HG02588 (cell line): ENCODE measurements around the gene PLEKHA3.
"Not testable (repeated sequence)": the region's sequence is repeated elsewhere in the genome, so short reads cannot be mapped to it uniquely, and the experiment has no call there.

Experiments used
- ATAC-seq: cut with Tn5 transposase; IDR thresholded peaks from one replicate; pipeline ENCODE4 v1.9.1; 2021; ENCODE audit warnings: mild to moderate bottlenecking, moderate library complexity; ENCODE audit not compliant: unreplicated experiment

PLEKHA3 gene

DNA sequence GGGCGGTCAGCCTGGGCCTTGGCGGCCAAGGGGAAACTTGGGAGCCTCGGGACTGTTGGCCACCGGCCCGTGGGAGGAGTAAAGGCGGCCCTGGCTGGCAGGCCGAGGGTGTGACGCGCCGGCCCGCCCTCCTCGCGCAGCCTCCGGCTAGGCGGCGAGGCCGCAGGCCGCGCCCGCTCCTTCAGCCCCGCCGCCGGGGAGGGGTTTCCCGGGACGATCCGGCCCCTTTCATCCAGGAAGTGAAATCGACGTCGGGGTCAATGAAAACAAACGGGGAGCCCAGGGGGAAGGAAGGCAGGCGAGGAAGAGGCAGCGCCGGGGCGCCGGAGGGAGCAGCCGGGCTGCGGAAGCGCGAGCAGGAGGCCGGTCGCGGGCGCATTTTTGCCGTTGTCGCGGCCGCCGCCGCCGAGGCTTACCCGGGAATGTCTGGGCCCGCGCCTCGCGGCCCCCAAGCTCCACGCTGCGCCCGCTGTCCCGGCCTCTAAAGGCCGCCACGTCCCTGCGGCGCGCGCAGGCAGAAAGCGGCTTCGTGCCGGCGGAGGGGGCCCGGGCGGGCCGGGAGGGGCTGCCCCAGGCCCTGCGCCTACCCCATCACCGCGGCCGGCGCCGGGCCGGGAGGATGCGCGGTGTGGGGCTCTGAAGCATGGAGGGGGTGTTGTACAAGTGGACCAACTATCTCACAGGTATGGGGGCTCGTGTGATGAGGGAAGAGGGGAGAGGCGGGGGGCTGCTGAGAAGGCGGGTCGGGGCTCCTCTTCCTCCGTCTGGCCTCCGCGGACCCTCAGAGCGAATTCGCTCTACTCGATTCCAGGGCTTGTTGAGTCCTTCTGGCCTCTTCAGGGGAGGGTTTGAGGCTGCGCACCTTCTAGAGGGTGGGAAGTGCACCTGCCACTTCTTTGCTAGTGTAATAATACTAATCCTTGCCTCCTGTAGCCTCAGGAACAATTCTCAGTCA is at the start of gene PLEKHA3:
Gene PLEKHA3 (plus strand): TSS at position 231 of the 955 bp plus-strand sequence. CDS start 413 bp downstream, at position 644.
- ATAC-seq = peak; percentile 75

GRCh38 chr2:178436662-178437061 is 43.6 kb upstream of the PLEKHA3 start:
- ATAC-seq = no peak

GRCh38 chr2:178441426-178441825 is 38.8 kb upstream of the PLEKHA3 start:
- no peak for ATAC-seq

DNA sequence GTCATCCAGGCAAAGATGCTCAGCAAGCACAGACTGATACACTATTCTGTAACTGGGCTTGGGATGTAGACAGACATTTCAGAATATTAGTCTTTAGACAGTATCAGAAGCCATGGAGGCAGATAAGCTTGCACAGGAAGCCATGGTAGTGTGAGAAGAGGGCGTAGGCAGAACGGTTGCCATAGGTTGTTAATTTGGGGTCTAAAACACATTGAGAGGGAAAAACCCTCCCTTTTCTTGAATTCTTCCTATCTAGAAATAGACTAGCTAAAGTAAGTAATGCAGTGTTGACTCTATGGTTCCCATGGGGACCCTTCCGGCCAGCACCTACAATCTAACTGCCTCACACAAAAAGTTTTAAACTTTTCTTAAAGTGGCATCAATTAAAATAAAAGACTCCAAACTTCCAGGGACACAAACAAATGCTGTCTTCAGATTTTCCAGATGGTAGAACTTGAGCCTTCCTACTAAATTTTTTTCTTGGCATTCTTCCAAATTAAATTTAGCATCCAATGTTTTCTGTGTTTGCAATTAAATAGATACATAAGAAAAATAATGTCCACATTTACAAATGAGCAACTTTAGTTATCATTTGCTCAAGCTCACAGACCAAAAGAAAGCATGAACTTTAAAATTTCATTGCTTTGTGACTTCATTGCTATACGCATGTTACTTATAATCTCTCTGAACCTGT is 31.1 kb upstream of the PLEKHA3 start:
- ATAC-seq = no peak

GRCh38 chr2:178449700-178450523 is 30.3 kb upstream of the PLEKHA3 start:
- peak; percentile 5 for ATAC-seq

GRCh38 chr2:178450524-178450773 is 29.8 kb upstream of the PLEKHA3 start:
- peak; percentile 47 for ATAC-seq

GRCh38 chr2:178450774-178451525 is 29.3 kb upstream of the PLEKHA3 start, which contains the start of the genes PJVK and PRKRA:
Gene PJVK, plus strand, starts transcription at chr2:178451378. Its CDS starts 2,032 bp downstream, at chr2:178453410.
Gene PRKRA, minus strand, starts transcription at chr2:178451175. Its CDS starts 145 bp downstream, at chr2:178451030.
- peak; percentile 85 for ATAC-seq

GRCh38 chr2:178452334-178452733 is 27.9 kb upstream of the PLEKHA3 start:
- ATAC-seq = no peak

DNA sequence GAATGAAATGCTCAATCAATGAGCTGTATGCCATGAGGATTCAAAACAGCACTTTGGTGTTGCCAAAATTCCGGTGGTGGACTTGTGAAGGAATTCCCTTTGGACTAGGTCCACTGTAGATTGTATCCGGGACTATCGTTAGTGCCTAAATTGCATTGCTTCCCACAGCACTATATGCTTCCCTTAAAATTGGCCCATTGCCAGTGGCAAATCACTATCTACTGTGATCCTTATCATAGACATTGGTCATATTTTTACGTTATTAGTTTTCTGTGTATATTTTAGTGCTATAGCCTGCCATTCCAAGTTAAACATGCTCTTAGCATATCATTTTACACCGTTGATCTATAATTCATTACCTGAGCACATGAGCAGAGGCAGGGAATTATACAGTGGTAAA is 27.4 kb upstream of the PLEKHA3 start:
- ATAC-seq = no peak

DNA sequence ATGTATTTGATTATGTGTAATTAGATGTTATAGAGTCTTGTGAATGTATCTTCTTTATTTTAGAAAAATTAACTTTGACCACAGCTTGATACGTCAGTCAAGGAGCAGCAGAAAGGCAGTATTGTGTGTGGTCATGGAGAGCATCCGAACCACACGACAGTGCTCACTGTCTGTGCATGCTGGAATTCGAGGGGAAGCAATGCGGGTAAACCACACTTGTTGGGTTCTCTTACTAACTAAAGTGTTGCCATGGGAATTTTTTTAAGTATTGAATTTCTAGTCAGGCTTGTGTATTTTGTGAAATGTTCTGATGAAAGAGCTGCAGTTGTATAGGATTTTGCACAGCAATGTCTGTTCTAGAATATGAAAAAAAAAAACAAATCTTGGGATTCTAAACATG is 24.3 kb upstream of the PLEKHA3 start:
- ATAC-seq = no peak

- ATAC-seq = no peak
These were observed 22.8 kb upstream of the PLEKHA3 start for GRCh38 chr2:178457390-178457886.

DNA sequence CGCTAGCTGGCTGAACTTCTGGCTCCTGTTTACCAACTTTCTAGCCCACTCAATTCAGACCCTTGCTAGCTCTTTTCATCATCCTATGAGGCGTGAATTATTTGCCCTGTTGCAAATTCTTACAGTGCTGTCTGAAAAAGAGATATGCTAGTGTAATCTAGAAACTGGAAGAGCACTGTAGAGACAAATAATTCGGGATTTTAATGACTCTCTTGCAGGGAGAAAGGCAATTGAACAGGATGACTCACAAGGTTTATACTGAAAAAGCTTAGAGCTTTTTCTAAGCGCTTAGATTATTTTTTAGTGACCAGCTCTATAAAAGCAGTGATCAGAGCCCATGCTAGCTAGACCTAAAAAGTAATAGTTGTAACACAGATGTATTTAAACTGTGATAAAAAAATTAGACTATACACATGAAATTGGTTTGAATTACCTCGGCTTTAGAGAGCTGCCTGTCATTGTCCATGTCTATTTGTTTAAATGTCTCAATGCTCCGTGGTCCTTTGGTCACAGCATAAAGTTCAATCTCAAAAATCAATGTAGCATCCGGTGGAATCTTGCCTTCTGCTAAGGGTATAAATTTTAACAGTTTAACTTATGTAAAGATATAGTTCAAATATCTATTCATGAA is 10.9 kb upstream of the PLEKHA3 start:
- no peak for ATAC-seq

GRCh38 chr2:178471313-178471712 is 8.9 kb upstream of the PLEKHA3 start:
- ATAC-seq = not testable (repeated sequence)

GRCh38 chr2:178473373-178473772 is 6.9 kb upstream of the PLEKHA3 start:
- ATAC-seq = no peak

DNA sequence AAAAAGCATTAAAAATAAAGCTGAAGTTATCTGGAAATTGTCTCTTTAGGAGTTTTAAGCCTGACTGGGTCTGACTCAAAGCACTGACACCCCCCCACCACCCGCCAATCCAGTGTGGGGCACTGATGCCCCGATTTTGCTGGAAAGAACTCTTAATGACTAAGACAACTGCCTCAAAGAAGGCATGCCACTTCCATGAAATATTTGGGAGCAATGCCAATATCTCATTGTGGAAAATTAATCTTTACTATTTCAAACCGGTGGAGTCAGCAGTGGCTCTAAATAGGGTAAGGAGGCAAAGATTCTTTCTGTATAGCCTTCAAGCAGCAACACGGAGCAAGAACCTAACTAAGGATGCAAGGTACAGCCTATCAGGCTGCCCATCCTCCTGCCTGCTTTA is 6.3 kb upstream of the PLEKHA3 start:
- ATAC-seq = no peak

DNA sequence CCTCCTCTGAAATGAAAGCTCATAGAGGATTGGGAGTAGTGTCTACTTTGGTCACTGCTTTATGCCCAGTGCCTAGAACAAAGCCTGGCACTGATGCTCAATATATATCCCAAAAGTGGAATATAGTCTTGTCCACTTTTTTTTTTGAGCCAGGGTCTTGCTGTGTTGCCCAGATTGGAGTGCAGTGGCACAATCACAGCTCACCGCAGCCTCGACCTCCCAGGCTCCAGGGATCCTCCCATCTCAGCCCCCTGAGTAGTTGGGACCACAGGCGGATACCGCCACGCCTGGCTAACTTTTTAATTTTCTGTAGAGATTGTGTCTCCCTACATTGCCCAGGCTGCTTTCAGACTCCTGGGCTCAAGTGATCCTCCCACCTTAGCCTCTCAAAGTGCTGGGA is 5.7 kb upstream of the PLEKHA3 start:
- no peak for ATAC-seq

DNA sequence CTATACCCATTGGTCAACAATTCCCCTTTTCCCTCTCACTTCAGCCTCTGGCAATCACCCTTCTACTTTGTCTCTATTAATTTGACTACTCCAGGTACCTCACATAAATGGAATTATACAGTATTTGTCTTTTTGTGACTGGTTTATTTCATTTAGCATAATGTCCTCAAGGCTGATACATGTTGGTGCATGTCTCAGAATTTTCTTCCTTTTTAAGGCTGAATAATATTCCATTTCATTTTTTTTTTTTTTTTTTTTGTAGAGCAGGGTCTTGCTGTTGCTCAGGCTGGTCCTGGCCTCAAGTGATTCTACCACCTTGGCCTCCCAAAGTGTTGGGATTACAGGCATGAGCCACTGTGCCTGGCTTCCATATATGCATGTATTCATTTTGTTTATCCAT is 3.8 kb upstream of the PLEKHA3 start:
- ATAC-seq = no peak

GRCh38 chr2:178477443-178478129 is 2.7 kb upstream of the PLEKHA3 start:
- ATAC-seq = no peak

- ATAC-seq = no peak
These were observed 2.2 kb upstream of the PLEKHA3 start for GRCh38 chr2:178478130-178478438.
